Measurements from ENCODE around the gene MLC1.

MLC1 gene

DNA sequence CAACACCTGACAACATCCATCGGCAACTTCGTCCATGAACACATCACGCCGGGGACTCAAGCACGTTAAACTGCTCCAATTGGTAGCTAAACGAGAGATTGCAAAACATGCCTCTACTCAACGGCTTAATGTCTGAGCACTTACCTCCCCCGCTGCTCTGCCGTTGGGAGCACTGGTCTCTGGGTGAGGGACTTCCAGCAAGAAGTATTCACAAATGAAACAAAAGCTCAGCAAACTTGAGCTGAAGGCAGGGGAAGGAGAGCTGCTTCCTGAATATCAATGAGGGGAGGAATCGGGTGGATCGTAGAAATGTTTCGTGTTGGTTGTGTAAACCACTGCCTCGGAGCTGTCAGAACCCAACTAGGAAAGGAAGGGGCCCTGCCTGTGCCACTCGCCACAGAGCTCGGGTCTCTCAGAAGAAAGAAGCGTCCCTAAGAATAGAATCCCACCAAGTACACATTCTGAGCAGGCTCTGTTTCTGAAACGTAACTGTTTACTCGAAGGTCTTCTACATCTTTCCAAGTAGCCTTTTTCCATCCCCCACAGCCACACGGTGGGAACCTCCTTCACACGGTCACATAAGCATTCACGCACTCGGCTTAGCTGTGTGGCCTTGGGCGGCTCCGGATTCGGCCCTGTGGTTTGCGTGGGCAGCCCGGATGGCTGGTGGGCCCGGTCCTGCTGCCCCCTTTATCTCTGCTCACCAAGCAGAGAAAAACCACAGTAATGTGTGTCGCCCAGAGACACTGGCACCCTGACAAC lies at the start of gene MLC1:
Gene MLC1, minus strand, starts transcription at position 216 of the 762 bp plus-strand sequence. CDS start 524 bp downstream, outside the sequence.
- no peak for DNase-seq

GRCh38 chr22:50134481-50134880 lies 49.3 kb upstream of the MLC1 start:
- DNase-seq: no peak

- DNase-seq: no peak
Observed at GRCh38 chr22:50131894-50132293, 46.7 kb upstream of the MLC1 start.

GRCh38 chr22:50129121-50129736 lies 44.0 kb upstream of the MLC1 start:
- no peak for DNase-seq

DNA sequence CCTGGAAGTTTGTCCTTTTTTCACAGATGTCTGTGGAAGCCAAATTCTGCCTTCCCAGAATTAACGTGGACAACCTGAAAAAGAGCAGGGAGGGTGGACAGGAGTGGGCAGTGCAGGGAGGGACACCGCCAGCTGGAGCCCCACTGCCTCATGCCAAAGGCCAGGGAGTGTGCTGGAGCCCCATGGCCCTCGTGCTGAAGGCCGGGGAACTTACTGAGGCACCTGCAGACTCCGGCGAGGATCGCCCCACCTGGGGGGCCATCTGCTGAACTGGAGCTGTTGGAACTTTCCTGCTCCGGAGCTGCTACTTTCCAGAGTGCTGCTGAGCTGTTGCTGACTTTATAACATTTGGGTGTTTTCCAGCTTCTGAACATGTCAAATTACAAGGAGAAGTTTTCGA lies 39.8 kb upstream of the MLC1 start:
- DNase-seq: no peak

DNA sequence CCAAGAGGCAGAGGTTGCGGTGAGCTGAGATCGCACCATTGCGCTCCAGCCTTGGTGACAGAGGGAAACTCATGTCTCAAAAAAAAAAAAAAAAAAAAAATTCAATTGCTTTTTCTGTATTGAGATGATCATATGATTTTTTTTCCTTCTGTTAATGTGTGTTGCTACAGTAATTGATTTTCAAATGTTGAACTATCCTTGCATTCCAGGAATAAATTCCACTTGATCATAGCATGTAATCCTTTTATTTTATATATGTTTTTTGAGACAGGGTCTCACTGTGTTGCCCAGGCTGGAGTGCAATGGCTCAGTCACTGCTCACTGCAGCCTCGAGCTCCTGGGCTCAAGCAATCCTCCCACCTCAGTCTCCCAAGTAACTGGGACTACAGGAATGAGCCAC lies 37.9 kb upstream of the MLC1 start:
- DNase-seq: no peak

GRCh38 chr22:50121202-50121740 lies 36.0 kb upstream of the MLC1 start:
- DNase-seq: no peak

GRCh38 chr22:50119768-50120251 lies 34.6 kb upstream of the MLC1 start:
- no peak for DNase-seq

DNA sequence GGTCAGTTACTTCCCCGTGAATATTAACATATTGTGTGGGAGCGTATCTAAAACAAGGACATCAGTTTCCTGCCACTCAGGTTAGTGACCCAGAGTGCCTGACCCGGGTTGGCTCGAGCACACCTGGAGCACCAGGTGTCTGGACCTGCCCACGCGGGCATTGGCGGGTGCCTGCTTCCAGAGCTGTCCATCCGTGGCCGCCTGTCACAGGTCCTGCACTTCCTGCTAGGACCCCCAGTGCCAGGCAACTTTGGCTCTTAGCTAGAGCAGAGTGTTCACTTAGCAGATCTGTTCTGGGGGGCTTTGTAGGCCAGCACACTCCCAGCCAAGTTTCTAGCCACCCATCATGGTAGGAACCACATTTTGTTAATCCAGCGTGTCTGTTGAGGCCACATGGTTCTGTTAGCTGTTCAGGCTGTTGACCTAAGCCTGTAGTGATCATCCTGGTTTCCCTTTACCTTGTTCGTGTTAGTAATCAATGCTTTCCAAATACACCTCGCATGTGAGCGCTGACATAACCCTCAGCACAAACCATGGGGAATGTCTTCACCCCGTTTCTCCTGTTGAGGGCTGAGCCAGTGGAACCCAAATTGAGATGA lies 34.0 kb upstream of the MLC1 start:
- no peak for DNase-seq

GRCh38 chr22:50118557-50119168 lies 33.4 kb upstream of the MLC1 start:
- DNase-seq: no peak

GRCh38 chr22:50118129-50118528 lies 32.9 kb upstream of the MLC1 start:
- no peak for DNase-seq

- no peak for DNase-seq
Observed at GRCh38 chr22:50117168-50117762, 32.0 kb upstream of the MLC1 start.

DNA sequence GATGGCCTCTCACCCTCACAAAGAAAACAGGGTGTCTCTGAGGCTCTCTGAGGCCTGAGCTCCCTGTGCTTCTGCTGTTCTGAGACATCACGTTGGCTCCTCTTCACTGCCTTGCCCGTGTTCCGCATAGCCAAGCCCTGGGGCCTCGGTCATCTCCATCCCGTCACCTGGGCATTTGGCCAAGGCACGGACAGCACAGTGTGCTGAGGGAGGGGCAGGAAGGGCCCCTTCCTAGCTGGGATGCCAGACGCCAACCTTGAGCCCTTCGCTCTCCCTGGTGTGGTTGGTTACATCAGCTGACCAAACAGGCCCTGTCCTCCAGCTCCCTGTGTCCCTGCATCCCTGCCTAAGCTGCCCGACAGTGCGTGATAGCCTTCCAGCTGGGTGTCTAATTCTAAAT lies 30.5 kb upstream of the MLC1 start:
- DNase-seq: no peak

DNA sequence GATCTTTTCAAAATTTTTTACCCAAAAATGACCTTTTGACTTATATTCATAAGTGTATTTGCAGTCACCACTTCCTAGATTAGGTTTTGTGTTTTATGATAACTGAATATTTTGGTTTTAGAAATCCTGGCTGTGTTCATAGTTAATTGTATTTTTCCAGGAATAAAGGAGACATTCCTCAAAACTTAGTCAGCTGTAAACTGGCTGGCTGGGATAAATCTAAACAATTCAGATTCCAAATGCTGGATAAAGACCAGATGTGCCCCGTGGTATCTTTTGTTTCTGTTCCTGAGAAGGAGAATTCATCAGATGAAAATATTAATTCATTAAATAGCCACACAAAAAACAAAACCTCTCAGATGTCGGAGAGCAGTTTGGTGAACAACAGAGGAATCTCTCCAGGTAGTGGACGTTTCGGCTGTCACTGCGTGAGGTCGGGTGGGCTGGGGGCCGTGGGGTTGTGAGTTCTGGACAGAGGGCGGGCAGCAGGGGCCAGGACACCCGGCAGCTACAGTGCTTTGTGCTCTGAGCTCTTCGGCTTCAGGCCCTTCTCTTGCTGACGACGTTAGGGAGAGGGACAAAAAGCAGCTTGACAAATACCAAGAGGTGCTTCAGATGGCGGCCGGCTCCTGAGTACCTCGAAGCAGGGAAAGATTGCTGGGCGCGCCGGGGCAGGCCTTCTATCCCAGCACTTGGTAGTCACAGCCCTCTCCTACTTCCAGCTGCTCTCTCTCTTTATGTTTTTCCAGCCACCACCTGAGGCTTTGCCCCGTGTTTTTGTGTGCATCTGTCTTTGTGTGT lies 29.2 kb upstream of the MLC1 start:
- DNase-seq: no peak

GRCh38 chr22:50112151-50113118 lies 27.2 kb upstream of the MLC1 start:
- no peak for DNase-seq

GRCh38 chr22:50111056-50111455 lies 25.8 kb upstream of the MLC1 start:
- DNase-seq: no peak

DNA sequence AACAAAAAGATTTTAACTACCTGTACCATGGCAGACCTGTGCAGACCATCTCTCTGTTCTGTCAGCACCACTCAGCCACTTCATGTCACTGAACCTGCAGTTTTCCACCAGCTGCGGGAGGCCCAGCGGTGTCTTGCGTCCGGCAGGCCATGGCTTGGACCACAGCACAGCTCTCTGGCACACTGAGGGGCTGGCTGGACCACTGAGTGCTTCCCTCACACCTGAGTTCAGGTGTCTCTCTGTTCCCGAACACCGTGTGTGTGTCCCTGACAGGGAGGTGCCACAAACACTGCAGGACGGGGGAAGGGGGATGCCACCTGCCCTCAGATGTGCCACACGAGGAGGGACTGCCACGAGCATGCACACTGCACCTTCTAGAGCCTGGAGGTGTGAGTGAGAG lies 22.3 kb upstream of the MLC1 start:
- no peak for DNase-seq

GRCh38 chr22:50105208-50106100 lies 20.2 kb upstream of the MLC1 start:
- DNase-seq: no peak

DNA sequence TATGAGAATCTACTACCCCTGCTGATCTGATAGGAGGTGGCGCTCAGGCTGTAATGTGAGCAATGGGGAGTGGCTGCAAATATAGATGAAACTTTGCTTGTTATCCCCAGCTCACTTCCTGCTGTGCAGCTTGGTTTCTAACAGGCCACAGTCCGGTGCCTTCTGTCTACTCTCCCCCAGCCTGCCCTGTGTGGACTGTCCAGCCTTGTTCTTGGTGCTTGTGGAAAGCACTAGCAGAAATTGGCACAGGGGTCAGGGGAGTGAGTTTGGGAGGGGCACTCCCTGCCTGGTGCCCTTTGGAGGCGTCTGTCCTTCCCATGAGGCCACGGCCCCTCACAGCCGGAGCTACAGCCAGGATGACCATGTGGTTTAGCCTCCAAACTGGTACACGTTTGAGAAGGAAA lies 18.9 kb upstream of the MLC1 start:
- DNase-seq: no peak

DNA sequence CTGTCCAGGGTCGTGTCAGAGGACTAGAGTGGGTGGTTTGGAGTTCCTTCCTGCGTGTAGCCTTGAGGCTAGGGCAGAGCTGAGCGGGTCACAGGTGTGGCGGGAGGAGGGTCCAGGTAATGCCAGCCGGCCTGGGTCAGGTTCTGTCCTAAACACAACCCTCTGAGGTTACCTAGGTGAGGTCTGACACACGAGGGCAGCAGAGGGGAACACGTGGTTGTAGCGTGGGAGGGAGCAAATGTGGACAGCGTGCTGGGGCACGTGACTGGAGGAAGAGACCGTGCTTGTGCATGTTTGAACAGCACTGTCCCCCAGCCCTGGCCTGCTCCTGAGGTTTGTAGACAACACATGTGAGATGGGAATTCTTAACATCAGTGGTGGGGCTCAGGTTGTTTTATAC lies 17.7 kb upstream of the MLC1 start:
- DNase-seq: no peak

Data from activated CD4-positive, CD25-positive, alpha-beta regulatory T cell (primary cell).